ENCODE data around the gene USP40.

The USP40 gene

GRCh38 chr2:233497692-233498091 is 68.9 kb downstream of the USP40 start:
- Histone ChIP-seq H3K27ac (ENCODE audit: low read depth, low read length) (no peak overlapping the region), H3K9ac (ENCODE audit: low read length) (no peak overlapping the region), H3K27me3 (ENCODE audit: low read length) (no peaks in the 10 kb centered on the region), H3F3A (ENCODE audit: insufficient read depth) (no peaks in the 10 kb centered on the region), H3K79me2 (ENCODE audit: insufficient read depth, low read length) (no peaks in the 10 kb centered on the region), H3K9me3 (ENCODE audit: insufficient read depth, low read length) (no peaks in the 10 kb centered on the region), H3K4me2 (ENCODE audit: low read depth, low read length, poor library complexity, severe bottlenecking) (no peak overlapping the region), H3K9me2 (replicated peaks; ENCODE audit: insufficient read depth, low read length) (no peaks in the 10 kb centered on the region), H3K36me3 (ENCODE audit: low read length) (no peaks in the 10 kb centered on the region), H3K4me3 (ENCODE audit: insufficient read depth, low read length, poor library complexity, severe bottlenecking) (no peak overlapping the region), H2AFZ (ENCODE audit: low read depth, low read length, severe bottlenecking) (no peak overlapping the region), H4K20me1 (ENCODE audit: low read depth, low read length) (no peaks in the 10 kb centered on the region)
- TF ChIP-seq EZH2phosphoT487 (conservative IDR thresholded peaks at IDR 0.05; ENCODE audit: low read length) (no peak), CTCF (IDR thresholded peaks at IDR 0.05; ENCODE audit: insufficient read depth, low read length, poor library complexity, severe bottlenecking) (no peak)

GRCh38 chr2:233495503-233496496 is 70.8 kb downstream of the USP40 start:
- Histone ChIP-seq H3F3A (ENCODE audit: insufficient read depth) (no peaks in the 10 kb centered on the region), H3K36me3 (ENCODE audit: low read length) (no peaks in the 10 kb centered on the region), H3K9ac (ENCODE audit: low read length) (no peak overlapping the region), H3K9me2 (replicated peaks; ENCODE audit: insufficient read depth, low read length) (no peaks in the 10 kb centered on the region), H3K79me2 (ENCODE audit: insufficient read depth, low read length) (no peaks in the 10 kb centered on the region), H4K20me1 (ENCODE audit: low read depth, low read length) (no peaks in the 10 kb centered on the region), H3K4me3 (ENCODE audit: insufficient read depth, low read length, poor library complexity, severe bottlenecking) (no peak overlapping the region), H3K9me3 (ENCODE audit: insufficient read depth, low read length) (no peaks in the 10 kb centered on the region), H3K27me3 (ENCODE audit: low read length) (no peaks in the 10 kb centered on the region), H3K27ac (ENCODE audit: low read depth, low read length) (no peak overlapping the region), H2AFZ (ENCODE audit: low read depth, low read length, severe bottlenecking) (no peak overlapping the region), H3K4me2 (ENCODE audit: low read depth, low read length, poor library complexity, severe bottlenecking) (no peak overlapping the region)
- TF ChIP-seq CTCF (IDR thresholded peaks at IDR 0.05; ENCODE audit: insufficient read depth, low read length, poor library complexity, severe bottlenecking) (no peak), EZH2phosphoT487 (conservative IDR thresholded peaks at IDR 0.05; ENCODE audit: low read length) (no peak)

GRCh38 chr2:233492751-233493150 is 73.8 kb downstream of the USP40 start:
- Histone ChIP-seq H3K79me2 (ENCODE audit: insufficient read depth, low read length) (no peaks in the 10 kb centered on the region), H3F3A (ENCODE audit: insufficient read depth) (no peaks in the 10 kb centered on the region), H3K4me3 (ENCODE audit: insufficient read depth, low read length, poor library complexity, severe bottlenecking) (no peak overlapping the region), H2AFZ (ENCODE audit: low read depth, low read length, severe bottlenecking) (no peak overlapping the region), H3K36me3 (ENCODE audit: low read length) (no peaks in the 10 kb centered on the region), H3K27ac (ENCODE audit: low read depth, low read length) (no peak overlapping the region), H3K27me3 (ENCODE audit: low read length) (no peaks in the 10 kb centered on the region), H3K9me2 (replicated peaks; ENCODE audit: insufficient read depth, low read length) (no peaks in the 10 kb centered on the region), H3K9me3 (ENCODE audit: insufficient read depth, low read length) (no peaks in the 10 kb centered on the region), H3K4me2 (ENCODE audit: low read depth, low read length, poor library complexity, severe bottlenecking) (no peak overlapping the region), H4K20me1 (ENCODE audit: low read depth, low read length) (no peaks in the 10 kb centered on the region), H3K9ac (ENCODE audit: low read length) (no peak overlapping the region)
- no peak for TF ChIP-seq EZH2phosphoT487 (conservative IDR thresholded peaks at IDR 0.05; ENCODE audit: low read length)
- no peak for TF ChIP-seq CTCF (IDR thresholded peaks at IDR 0.05; ENCODE audit: insufficient read depth, low read length, poor library complexity, severe bottlenecking)
